HEK293T (cell line): ENCODE data around the gene N4BP2L2.

Experiments used
- CTCF ChIA-PET: fragments of 350-600 bp; formaldehyde crosslinking; extraction: SDS; loops from one replicate; lab custom pipeline; 2021; ENCODE audit warnings: antibody characterized with exemption, inconsistent platforms; lab: Yijun Ruan, JAX
- POLR2A ChIA-PET: fragments of 350-600 bp; formaldehyde crosslinking; extraction: SDS; loops from one replicate; lab custom pipeline; 2020; ENCODE audit warnings: antibody characterized with exemption, inconsistent platforms; lab: Yijun Ruan, JAX
- DNase-seq: peaks from one replicate; pipeline ENCODE4 v3.0.0; 2012; ENCODE audit warnings: mixed read lengths; ENCODE audit errors: extremely low spot score
- ARNT ChIP-seq: fragments of 450-650 bp; IDR thresholded peaks from 2 replicates; pipeline ENCODE4 v1.6.1; 2017; ENCODE audit warnings: mild to moderate bottlenecking
- BHLHE40 ChIP-seq: fragments of 450-650 bp; IDR thresholded peaks from 2 replicates; pipeline ENCODE4 v1.6.1; 2016; ENCODE audit warnings: mild to moderate bottlenecking, moderate library complexity, borderline replicate concordance
- CTBP1 ChIP-seq: fragments of 450-650 bp; IDR thresholded peaks from 2 replicates; pipeline ENCODE4 v1.6.1; 2016; ENCODE audit warnings: borderline replicate concordance
- ELF4 ChIP-seq: fragments of 450-650 bp; IDR thresholded peaks from 2 replicates; pipeline ENCODE4 v1.6.1; 2017; ENCODE audit warnings: antibody characterized with exemption
- FOXA1 ChIP-seq: fragments of 450-650 bp; IDR thresholded peaks from 2 replicates; pipeline ENCODE4 v1.6.1; 2016; ENCODE audit warnings: mild to moderate bottlenecking
- FOXK2 ChIP-seq: fragments of 450-650 bp; IDR thresholded peaks from 2 replicates; pipeline ENCODE4 v1.6.1; 2016; ENCODE audit warnings: mild to moderate bottlenecking
- FOXM1 ChIP-seq: fragments of 450-650 bp; IDR thresholded peaks from 2 replicates; pipeline ENCODE4 v1.6.1; 2017; ENCODE audit warnings: mild to moderate bottlenecking, borderline replicate concordance
- HDGF ChIP-seq: fragments of 450-650 bp; IDR thresholded peaks from 2 replicates; pipeline ENCODE4 v1.6.1; 2017; ENCODE audit warnings: antibody characterized with exemption, borderline replicate concordance
- L3MBTL2 ChIP-seq: fragments of 450-650 bp; conservative IDR thresholded peaks from 2 replicates; pipeline ENCODE4 v1.6.1; 2016; ENCODE audit warnings: mild to moderate bottlenecking
- LEF1 ChIP-seq: fragments of 450-650 bp; IDR thresholded peaks from 2 replicates; pipeline ENCODE4 v1.6.1; 2017; ENCODE audit warnings: mild to moderate bottlenecking, borderline replicate concordance
- NFRKB ChIP-seq: fragments of 450-650 bp; IDR thresholded peaks from 2 replicates; pipeline ENCODE4 v1.6.1; 2016; ENCODE audit warnings: mild to moderate bottlenecking, moderate library complexity
- SP1 ChIP-seq: fragments of 450-650 bp; IDR thresholded peaks from 2 replicates; pipeline ENCODE4 v1.6.1; 2017
- SUZ12 ChIP-seq: fragments of 450-650 bp; IDR thresholded peaks from 2 replicates; pipeline ENCODE4 v1.6.1; 2016; ENCODE audit warnings: mild to moderate bottlenecking
- TARDBP ChIP-seq: fragments of 450-650 bp; IDR thresholded peaks from 2 replicates; pipeline ENCODE4 v1.6.1; 2016
- ZNF384 ChIP-seq: fragments of 450-650 bp; IDR thresholded peaks from 2 replicates; pipeline ENCODE4 v1.6.1; 2016
- TF ChIP-seq, protein P1 (sequence below): fragments of 450-650 bp; IDR thresholded peaks from 2 replicates; pipeline ENCODE4 v1.6.1; 2016

The N4BP2L2 gene

DNA sequence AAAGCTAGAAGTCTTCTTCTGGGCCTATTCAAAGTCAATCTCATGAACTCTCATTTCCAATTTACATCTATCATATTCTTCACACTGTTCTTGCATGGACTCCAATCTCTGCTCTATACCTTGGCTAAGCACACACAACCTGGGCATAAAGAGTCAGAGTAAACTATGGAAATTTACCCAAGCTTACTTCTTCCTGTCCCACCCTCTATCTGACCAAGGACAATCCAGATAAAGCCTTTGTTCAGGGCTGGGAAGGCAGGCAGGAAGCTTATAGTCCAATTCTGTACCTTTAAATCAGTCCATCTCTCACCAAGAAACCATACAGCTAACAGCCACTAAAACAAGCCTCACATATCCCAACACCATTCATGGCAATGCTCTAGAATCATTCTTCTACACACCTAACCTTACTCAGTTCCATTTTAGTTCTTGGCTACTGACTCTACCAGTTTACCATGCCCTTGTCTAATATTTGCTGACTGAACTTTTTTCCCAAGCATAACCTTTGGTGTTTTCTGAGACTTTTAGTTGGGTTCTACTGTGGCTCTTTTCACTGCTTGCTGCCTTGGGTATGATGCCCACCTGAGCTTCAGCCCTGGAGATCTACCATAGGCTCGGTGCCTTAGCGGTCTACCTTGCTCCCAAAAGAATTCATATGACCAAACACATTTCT is 38.9 kb downstream of the N4BP2L2 start:
- no peak for DNase-seq
- TF ChIP-seq BHLHE40 (no peak), FOXK2 (no peak), SP1 (no peak), SUZ12 (no peak), LEF1 (no peak)
- CTCF ChIA-PET, result no interaction called here
- POLR2A ChIA-PET, result no interaction called here

DNA sequence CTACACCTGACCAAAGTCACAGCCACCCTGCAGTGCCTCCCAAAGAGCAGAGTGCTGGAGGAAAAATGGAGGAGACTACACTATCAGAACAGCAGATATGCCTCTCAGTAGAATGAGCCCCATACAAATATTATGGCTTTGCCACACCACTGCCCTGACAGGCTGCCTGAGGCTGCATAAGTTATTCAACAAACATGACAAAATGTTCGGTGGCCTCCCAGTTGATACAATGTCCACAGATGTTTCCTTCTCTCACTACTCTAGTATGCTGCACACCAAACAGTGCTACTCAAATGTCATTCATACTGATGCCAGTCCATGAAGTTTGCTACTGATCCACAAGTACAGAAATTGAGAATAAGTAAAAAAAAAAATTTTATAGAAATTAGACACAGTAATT is 41.0 kb downstream of the N4BP2L2 start:
- ChIA-PET CTCF (no interaction called here), POLR2A (no interaction called here)
- DNase-seq, result no peak
- no peak for TF ChIP-seq L3MBTL2

DNA sequence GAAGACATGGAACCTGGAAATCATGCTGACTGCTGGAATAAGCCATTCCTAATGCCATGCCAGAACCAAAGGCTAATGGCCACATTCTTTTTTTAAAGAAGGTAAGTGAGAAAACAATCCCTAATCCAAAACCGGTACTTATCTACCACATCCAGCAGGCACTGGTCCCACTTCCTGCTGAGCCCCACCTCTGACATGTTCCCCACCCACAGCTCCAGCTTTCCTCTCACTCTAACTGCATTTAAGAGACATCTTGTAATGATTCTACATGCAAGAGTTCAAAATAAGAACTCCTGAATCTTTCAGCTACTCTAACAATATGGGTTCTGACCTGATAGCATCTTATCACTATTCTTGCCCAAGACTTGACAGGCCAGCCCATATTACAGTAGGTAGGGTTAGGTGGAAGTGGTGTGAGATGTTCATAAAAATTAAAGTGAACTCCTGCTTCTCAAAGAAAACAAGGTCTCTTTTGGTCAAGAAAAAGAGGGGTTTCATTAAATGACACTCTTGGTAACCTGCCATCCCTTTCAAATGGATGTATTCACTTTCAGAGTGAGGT is 41.9 kb downstream of the N4BP2L2 start:
- TF ChIP-seq NFRKB (no peak), CTBP1 (no peak), LEF1 (no peak), FOXA1 (no peak), SUZ12 (no peak), ELF4 (no peak), TARDBP (no peak)
- TF ChIP-seq, protein P1, sequence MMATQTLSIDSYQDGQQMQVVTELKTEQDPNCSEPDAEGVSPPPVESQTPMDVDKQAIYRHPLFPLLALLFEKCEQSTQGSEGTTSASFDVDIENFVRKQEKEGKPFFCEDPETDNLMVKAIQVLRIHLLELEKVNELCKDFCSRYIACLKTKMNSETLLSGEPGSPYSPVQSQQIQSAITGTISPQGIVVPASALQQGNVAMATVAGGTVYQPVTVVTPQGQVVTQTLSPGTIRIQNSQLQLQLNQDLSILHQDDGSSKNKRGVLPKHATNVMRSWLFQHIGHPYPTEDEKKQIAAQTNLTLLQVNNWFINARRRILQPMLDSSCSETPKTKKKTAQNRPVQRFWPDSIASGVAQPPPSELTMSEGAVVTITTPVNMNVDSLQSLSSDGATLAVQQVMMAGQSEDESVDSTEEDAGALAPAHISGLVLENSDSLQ, result no peak
- ChIA-PET POLR2A (no interaction called here), CTCF (no interaction called here)
- no peak for DNase-seq

DNA sequence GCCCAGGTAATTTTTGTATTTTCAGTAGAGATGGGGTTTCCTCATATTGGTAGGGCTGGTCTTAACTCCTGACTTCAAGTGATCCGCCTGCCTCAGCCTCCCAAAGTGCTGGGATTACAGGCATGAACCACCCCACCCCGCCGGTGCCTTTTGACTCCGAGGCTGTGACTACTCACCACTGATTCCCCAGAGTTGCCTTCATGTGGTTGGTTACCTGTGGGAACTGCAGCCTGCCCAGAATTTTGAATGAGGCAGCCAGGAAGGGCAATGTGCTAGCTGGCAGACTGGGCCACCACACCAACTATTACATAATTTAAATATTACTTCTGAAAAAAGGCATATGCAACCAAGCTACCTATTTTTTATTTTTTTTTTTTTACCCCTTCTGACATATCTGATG is 42.8 kb downstream of the N4BP2L2 start:
- CTCF ChIA-PET, result interaction anchor here (0.6 kb wide), 1 partner anchor 301 kb away, joined by 3 read pairs; no protein-coding TSS in a partner anchor
- TF ChIP-seq HDGF, result no peak
- no peak for TF ChIP-seq SUZ12
- DNase-seq, result no peak
- POLR2A ChIA-PET, result no interaction called here

DNA sequence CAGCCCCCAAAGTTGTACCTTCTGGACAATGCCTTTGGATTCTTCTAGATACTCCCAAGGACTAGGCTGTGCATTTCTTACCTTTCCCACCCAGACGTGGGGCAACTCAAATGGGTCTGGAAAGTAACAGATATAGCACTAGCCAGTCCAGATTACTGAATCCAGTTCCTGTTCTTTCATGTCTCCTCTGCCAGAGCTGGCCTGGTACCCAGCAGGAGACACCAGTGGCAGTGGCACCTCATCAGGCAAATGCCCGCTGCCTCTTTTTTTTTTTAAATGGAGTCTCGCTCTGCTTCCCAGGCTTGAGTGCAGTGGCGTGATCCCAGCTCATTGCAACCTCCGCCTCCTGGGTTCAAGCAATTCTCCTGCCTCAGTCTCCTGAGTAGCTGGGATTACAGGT is 43.2 kb downstream of the N4BP2L2 start:
- no peak for DNase-seq
- POLR2A ChIA-PET, result no interaction called here
- TF ChIP-seq NFRKB, result no peak
- no peak for TF ChIP-seq FOXK2
- TF ChIP-seq CTBP1, result no peak
- no peak for TF ChIP-seq BHLHE40
- TF ChIP-seq FOXA1, result no peak
- TF ChIP-seq ZNF384, result no peak
- no peak for TF ChIP-seq LEF1
- no peak for TF ChIP-seq TARDBP
- TF ChIP-seq ELF4, result no peak
- TF ChIP-seq L3MBTL2, result no peak
- no peak for TF ChIP-seq SP1
- TF ChIP-seq, protein P1, result no peak
- no peak for TF ChIP-seq SUZ12
- TF ChIP-seq ARNT, result no peak
- no peak for TF ChIP-seq FOXM1
- TF ChIP-seq HDGF, result no peak
- CTCF ChIA-PET, result interaction anchor here (0.6 kb wide), 1 partner anchor 301 kb away, joined by 3 read pairs; no protein-coding TSS in a partner anchor

DNA sequence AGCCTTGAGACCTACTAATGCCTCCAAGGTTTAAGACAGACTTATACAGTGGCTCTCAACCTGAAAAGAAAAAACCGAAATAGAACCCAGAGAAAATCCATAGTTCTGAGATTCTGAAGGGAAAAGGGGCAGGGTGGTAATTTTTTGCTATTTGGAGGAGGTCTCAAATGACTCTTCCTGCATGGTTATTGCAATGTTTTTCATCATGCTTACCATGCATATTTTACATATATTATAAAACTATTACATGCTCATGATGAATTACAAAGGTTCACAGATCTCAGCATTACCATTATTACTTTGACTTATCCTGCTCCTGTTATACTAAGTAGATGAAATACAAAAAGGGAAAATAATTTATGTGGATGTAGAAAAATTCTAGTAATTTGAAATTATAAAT is 47.6 kb downstream of the N4BP2L2 start:
- TF ChIP-seq CTBP1 (no peak), SUZ12 (no peak), L3MBTL2 (no peak), BHLHE40 (no peak), ZNF384 (no peak), SP1 (no peak), LEF1 (no peak), NFRKB (no peak), ELF4 (no peak), HDGF (no peak), TARDBP (no peak), FOXA1 (no peak), FOXM1 (no peak), FOXK2 (no peak), ARNT (no peak)
- TF ChIP-seq, protein P1, result no peak
- ChIA-PET CTCF (interaction anchor here (0.6 kb wide), 1 partner anchor 9 kb away, joined by 3 read pairs; no protein-coding TSS in a partner anchor), POLR2A (no interaction called here)
- no peak for DNase-seq

DNA sequence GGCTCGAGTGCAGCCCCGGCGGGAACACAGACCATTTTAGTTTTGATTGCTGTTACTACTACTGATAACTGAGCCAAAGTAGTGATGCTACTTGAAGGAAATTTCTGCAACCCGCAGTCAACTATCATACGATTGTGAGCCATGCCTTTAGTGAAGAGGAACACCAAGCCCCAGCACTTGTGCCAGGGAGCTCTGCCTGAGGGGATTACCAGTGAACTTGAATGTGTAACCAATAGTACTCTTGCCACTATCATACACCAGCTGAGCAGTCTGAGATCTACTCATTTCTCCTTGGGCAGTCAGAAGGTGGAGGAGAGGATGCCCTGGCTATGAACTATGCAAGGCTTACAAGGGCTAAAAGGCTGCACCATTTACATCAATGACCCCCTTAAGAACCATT is 61.7 kb downstream of the N4BP2L2 start:
- no peak for DNase-seq
- ChIA-PET POLR2A (no interaction called here), CTCF (no interaction called here)
- TF ChIP-seq TARDBP, result no peak
- TF ChIP-seq SUZ12, result no peak
- TF ChIP-seq L3MBTL2, result no peak
- no peak for TF ChIP-seq SP1
- TF ChIP-seq LEF1, result no peak
- no peak for TF ChIP-seq HDGF
- no peak for TF ChIP-seq BHLHE40
- TF ChIP-seq FOXM1, result no peak
- TF ChIP-seq FOXA1, result no peak
- TF ChIP-seq ARNT, result no peak
- no peak for TF ChIP-seq ELF4
- TF ChIP-seq, protein P1, result no peak
